K562 (cell line): Measurements from ENCODE around the gene DNASE2. TPM values are rescaled to one million over a fixed set of nuclear protein-coding genes. Genes with fewer than 3 reads are reported as not detected.

Source experiments
- ATF4 ChIP-seq: fragments of 450-650 bp; formaldehyde crosslinking; IDR thresholded peaks from 2 replicates; pipeline ENCODE4 v1.4.0; 2022; ENCODE audit warnings: mild to moderate bottlenecking, moderate library complexity
- BCOR ChIP-seq: fragments of 450-650 bp; IDR thresholded peaks from 2 replicates; pipeline ENCODE4 v1.6.1; 2016
- MGA ChIP-seq: fragments of 450-650 bp; IDR thresholded peaks from 2 replicates; pipeline ENCODE4 v1.6.1; 2016; ENCODE audit warnings: mild to moderate bottlenecking, moderate library complexity
- NR1H2 ChIP-seq: sonication (generic); formaldehyde crosslinking; IDR thresholded peaks from 2 replicates; pipeline ENCODE4 v1.4.0; 2020; ENCODE audit warnings: mild to moderate bottlenecking, missing genetic modification reagents
- RNF2 ChIP-seq: sonication (generic); IDR thresholded peaks from 2 replicates; pipeline ENCODE4 v1.6.1; 2016
- ZNF561 ChIP-seq: fragments of 450-650 bp; formaldehyde crosslinking; conservative IDR thresholded peaks from 2 replicates; pipeline ENCODE4 v1.4.0; 2020; ENCODE audit warnings: mild to moderate bottlenecking, moderate library complexity
- polyA plus RNA-seq, 8 experiments: library from polyadenylated mRNA; depleted of rRNA in 4 of 8; stranded (reverse) in 5 of 8; unstranded in 3 of 8; fragments of >200 nt; fragmentation: Nextera tagmentation in 2 of 8; fragmentation: Illumina TruSeq in 1 of 8; extraction: Ambion mirVana in 2 of 8; extraction: Trizol in 1 of 8; gene quantifications; 2 replicates each; pipeline versions ENCODE4 v1.2.1 to v1.2.3, GENCODE V29; 2011 to 2014; ENCODE audit warnings: inconsistent platforms in 1 of 8, missing spikeins in 1 of 8
- total RNA-seq, 7 experiments: library from RNA; depleted of rRNA in 6 of 7; stranded (reverse); fragments of >200 nt in 6 of 7; fragmentation: Illumina TruSeq in 2 of 7; extraction: Trizol in 2 of 7; gene quantifications; 2 replicates each; pipeline versions ENCODE4 v1.2.1 to v1.2.3, GENCODE V29; 2011 to 2021; ENCODE audit warnings: low replicate concordance in 1 of 7
- TF ChIP-seq, protein P1 (sequence below): IDR thresholded peaks from 2 replicates; pipeline ENCODE4 v1.6.1; 2016; ENCODE audit warnings: missing genetic modification characterization, missing compliant biosample characterization
- TF ChIP-seq, protein P2 (sequence below): fragments of 450-650 bp; IDR thresholded peaks from 2 replicates; pipeline ENCODE4 v1.6.1; 2016; ENCODE audit warnings: missing biosample characterization, missing genetic modification characterization
- TF ChIP-seq, protein P3 (sequence below), 2 experiments: fragments of 450-650 bp in 1 of 2; sonication (generic) in 1 of 2; formaldehyde crosslinking; conservative IDR thresholded peaks; 2 replicates each; pipeline versions ENCODE4 v1.4.0 to v1.8.1; 2020 to 2022; ENCODE audit warnings: mild to moderate bottlenecking in 1 of 2, missing genetic modification reagents in 1 of 2
- TF ChIP-seq, protein P4 (sequence below), 2 experiments: fragments of 250-450 bp in 1 of 2; fragments of 450-650 bp in 1 of 2; sonication (Bioruptor Pico) in 1 of 2; IDR thresholded peaks; 2 replicates each; pipeline versions ENCODE4 v1.6.1 to v1.8.0; 2016 to 2021; ENCODE audit warnings: mild to moderate bottlenecking in 2 of 2, moderate library complexity in 2 of 2, missing compliant biosample characterization in 1 of 2, missing genetic modification characterization in 1 of 2

DNASE2 gene
- total and polyA plus RNA-seq, 9 of the 15 experiments (the other 6 are each of a cell fraction or from before 2014, with no cell fraction given) = 4.4 to 27.0 (median 20.2) TPM

- no peak for TF ChIP-seq MGA
- no peak for TF ChIP-seq RNF2
- TF ChIP-seq, protein P1, sequence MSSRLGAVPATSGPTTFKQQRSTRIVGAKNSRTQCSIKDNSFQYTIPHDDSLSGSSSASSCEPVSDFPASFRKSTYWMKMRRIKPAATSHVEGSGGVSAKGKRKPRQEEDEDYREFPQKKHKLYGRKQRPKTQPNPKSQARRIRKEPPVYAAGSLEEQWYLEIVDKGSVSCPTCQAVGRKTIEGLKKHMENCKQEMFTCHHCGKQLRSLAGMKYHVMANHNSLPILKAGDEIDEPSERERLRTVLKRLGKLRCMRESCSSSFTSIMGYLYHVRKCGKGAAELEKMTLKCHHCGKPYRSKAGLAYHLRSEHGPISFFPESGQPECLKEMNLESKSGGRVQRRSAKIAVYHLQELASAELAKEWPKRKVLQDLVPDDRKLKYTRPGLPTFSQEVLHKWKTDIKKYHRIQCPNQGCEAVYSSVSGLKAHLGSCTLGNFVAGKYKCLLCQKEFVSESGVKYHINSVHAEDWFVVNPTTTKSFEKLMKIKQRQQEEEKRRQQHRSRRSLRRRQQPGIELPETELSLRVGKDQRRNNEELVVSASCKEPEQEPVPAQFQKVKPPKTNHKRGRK (tag) = no peak
- TF ChIP-seq, protein P2, sequence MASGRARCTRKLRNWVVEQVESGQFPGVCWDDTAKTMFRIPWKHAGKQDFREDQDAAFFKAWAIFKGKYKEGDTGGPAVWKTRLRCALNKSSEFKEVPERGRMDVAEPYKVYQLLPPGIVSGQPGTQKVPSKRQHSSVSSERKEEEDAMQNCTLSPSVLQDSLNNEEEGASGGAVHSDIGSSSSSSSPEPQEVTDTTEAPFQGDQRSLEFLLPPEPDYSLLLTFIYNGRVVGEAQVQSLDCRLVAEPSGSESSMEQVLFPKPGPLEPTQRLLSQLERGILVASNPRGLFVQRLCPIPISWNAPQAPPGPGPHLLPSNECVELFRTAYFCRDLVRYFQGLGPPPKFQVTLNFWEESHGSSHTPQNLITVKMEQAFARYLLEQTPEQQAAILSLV (tag) = no peak
- no peak for TF ChIP-seq BCOR
- TF ChIP-seq, protein P3, sequence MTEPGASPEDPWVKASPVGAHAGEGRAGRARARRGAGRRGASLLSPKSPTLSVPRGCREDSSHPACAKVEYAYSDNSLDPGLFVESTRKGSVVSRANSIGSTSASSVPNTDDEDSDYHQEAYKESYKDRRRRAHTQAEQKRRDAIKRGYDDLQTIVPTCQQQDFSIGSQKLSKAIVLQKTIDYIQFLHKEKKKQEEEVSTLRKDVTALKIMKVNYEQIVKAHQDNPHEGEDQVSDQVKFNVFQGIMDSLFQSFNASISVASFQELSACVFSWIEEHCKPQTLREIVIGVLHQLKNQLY (CRISPR knock-in tag; conservative IDR thresholded peaks at IDR 0.05) = no peak
- no peak for TF ChIP-seq ATF4 (CRISPR knock-in tag)
- TF ChIP-seq NR1H2 = no peak
- TF ChIP-seq, protein P4, sequence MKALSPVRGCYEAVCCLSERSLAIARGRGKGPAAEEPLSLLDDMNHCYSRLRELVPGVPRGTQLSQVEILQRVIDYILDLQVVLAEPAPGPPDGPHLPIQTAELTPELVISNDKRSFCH (CRISPR knock-in tag; IDR thresholded peaks at IDR 0.05) = no peak
- TF ChIP-seq, protein P4 (tag; IDR thresholded peaks at IDR 0.05) = no peak
- no peak for TF ChIP-seq ZNF561 (CRISPR knock-in tag)
Observed at GRCh38 chr19:12834976-12835757, 46.1 kb downstream of the DNASE2 start (continued).
